H7 (cell line): Measurements from ENCODE around the gene HP1BP3. TPM values are rescaled to one million over a fixed set of nuclear protein-coding genes. Genes with fewer than 3 reads are reported as not detected.

Experiments
- DNase-seq: peaks from one replicate; pipeline ENCODE4 v3.0.0; 2012
- H3K27me3 ChIP-seq: 2 replicates; pipeline ENCODE4 v1.6.0; 2011; ENCODE audit warnings: mild to moderate bottlenecking, low read length; ENCODE audit not compliant: control insufficient read depth, insufficient read depth
- H3K36me3 ChIP-seq: replicated peaks from 2 replicates; pipeline ENCODE4 v1.5.1; 2011; ENCODE audit warnings: low read length; ENCODE audit not compliant: control insufficient read depth, insufficient read depth
- H3K4me3 ChIP-seq: 2 replicates; pipeline ENCODE4 v1.5.1; 2011; ENCODE audit warnings: low read depth, mild to moderate bottlenecking, control low read depth, low read length, moderate library complexity; ENCODE audit not compliant: insufficient read depth
- total RNA-seq: library from RNA; depleted of rRNA; stranded (reverse); fragments of >200 nt; shearing (Covaris generic); gene quantifications from 2 replicates; pipeline ENCODE4 v1.2.3, GENCODE V29; 2014

The HP1BP3 gene
- total RNA-seq, 1 experiment from 2014 or later = 119 TPM

GRCh38 chr1:20739225-20739624, 47.9 kb downstream of the HP1BP3 start:
- Histone ChIP-seq H3K27me3 (peaks cover under 1% of the 10 kb centered on the region; the same call in 1 of the 2 replicates), H3K4me3 (no peak overlapping the region), H3K36me3 (peaks cover 6% of the 10 kb centered on the region)
- DNase-seq = no peak

- DNase-seq = no peak
- peaks cover 34% of the 10 kb centered on the region for H3K27me3 ChIP-seq
- H3K4me3 ChIP-seq = no peak overlapping the region
- H3K36me3 ChIP-seq = peaks cover 1% of the 10 kb centered on the region
Observed at GRCh38 chr1:20735581-20736111, 51.5 kb downstream of the HP1BP3 start.

GRCh38 chr1:20733360-20733975, 53.6 kb downstream of the HP1BP3 start:
- Histone ChIP-seq H3K4me3 (no peak overlapping the region; the same call in 1 of the 2 replicates), H3K27me3 (peaks cover 53% of the 10 kb centered on the region), H3K36me3 (peaks cover 1% of the 10 kb centered on the region; the same call in 1 of the 2 replicates)
- no peak for DNase-seq

GRCh38 chr1:20732588-20733359, 54.3 kb downstream of the HP1BP3 start, which contains the start of gene SH2D5:
Gene SH2D5 (minus strand): TSS chr1:20732703. CDS start chr1:20728044, 4,659 bp downstream.
- peak; percentile 80 for DNase-seq
- Histone ChIP-seq H3K4me3 (peak within 1 kb of the TSS; percentile 61), H3K27me3 (peaks cover 53% of the 10 kb centered on the region), H3K36me3 (peaks cover 1% of the 10 kb centered on the region; the same call in 1 of the 2 replicates)

- peak; percentile 97 for DNase-seq
Observed at GRCh38 chr1:20732071-20732587, 55.0 kb downstream of the HP1BP3 start.

GRCh38 chr1:20731057-20731991, 55.8 kb downstream of the HP1BP3 start:
- Histone ChIP-seq H3K27me3 (peaks cover 53% of the 10 kb centered on the region), H3K4me3 (peak overlapping the region; percentile 61), H3K36me3 (no peaks in the 10 kb centered on the region)
- no peak for DNase-seq

More at GRCh38 chr1:20732071-20732587, 55.0 kb downstream of the HP1BP3 start:
- H3K36me3 ChIP-seq = 0 out of 2 replicates have a peak, but pooled peaks cover under 1% of the 10 kb centered on the region
- H3K27me3 ChIP-seq = peaks cover 53% of the 10 kb centered on the region
- peak overlapping the region; percentile 61 for H3K4me3 ChIP-seq

GRCh38 chr1:20730690-20731056, 56.4 kb downstream of the HP1BP3 start:
- DNase-seq = no peak
- H3K4me3 ChIP-seq = no peak overlapping the region
- H3K36me3 ChIP-seq = no peaks in the 10 kb centered on the region
- H3K27me3 ChIP-seq = peaks cover 53% of the 10 kb centered on the region

GRCh38 chr1:20729990-20730689, 57.0 kb downstream of the HP1BP3 start:
- Histone ChIP-seq H3K36me3 (no peaks in the 10 kb centered on the region), H3K4me3 (peak overlapping the region; percentile 17; the same call in 1 of the 2 replicates), H3K27me3 (peaks cover 53% of the 10 kb centered on the region)
- DNase-seq = peak; percentile 69

- Histone ChIP-seq H3K36me3 (no peaks in the 10 kb centered on the region), H3K4me3 (no peak overlapping the region), H3K27me3 (peaks cover 53% of the 10 kb centered on the region)
- peak; percentile 60 for DNase-seq
Observed at GRCh38 chr1:20729155-20729931, 57.8 kb downstream of the HP1BP3 start.

GRCh38 chr1:20728371-20729154, 58.5 kb downstream of the HP1BP3 start:
- Histone ChIP-seq H3K36me3 (no peaks in the 10 kb centered on the region), H3K27me3 (peaks cover 46% of the 10 kb centered on the region), H3K4me3 (no peak overlapping the region)
- DNase-seq = peak; percentile 20

- peak; percentile 88 for DNase-seq
- H3K4me3 ChIP-seq = no peak overlapping the region; the same call in 1 of the 2 replicates
Observed at GRCh38 chr1:20727746-20728316, 59.3 kb downstream of the HP1BP3 start.

More at GRCh38 chr1:20727746-20728316, 59.3 kb downstream of the HP1BP3 start:
- no peaks in the 10 kb centered on the region for H3K36me3 ChIP-seq
- peaks cover 39% of the 10 kb centered on the region for H3K27me3 ChIP-seq
